IPS DF 4.7 (cell line): Measurements from ENCODE around the gene EEF1AKMT3.

ENCODE experiments used
- DNase-seq: peaks from one replicate; pipeline ENCODE4 v3.0.0-alpha.2; 2013; ENCODE audit warnings: low spot score; ENCODE audit errors: extremely low read depth

Gene EEF1AKMT3

GRCh38 chr12:57772429-57773322 is at the start of gene EEF1AKMT3:
EEF1AKMT3 (plus strand) TSS chr12:57772614; CDS start chr12:57772725, 111 bp downstream.
- no peak for DNase-seq

- DNase-seq = no peak
Measured at GRCh38 chr12:57722716-57723629, 49.4 kb upstream of the EEF1AKMT3 start.

- no peak for DNase-seq
Measured at GRCh38 chr12:57723630-57723962, 48.8 kb upstream of the EEF1AKMT3 start.

- no peak for DNase-seq
Measured at GRCh38 chr12:57724003-57724935, 48.1 kb upstream of the EEF1AKMT3 start.

GRCh38 chr12:57724936-57725740 is 47.3 kb upstream of the EEF1AKMT3 start:
- no peak for DNase-seq

GRCh38 chr12:57725851-57726150 is 46.6 kb upstream of the EEF1AKMT3 start:
- DNase-seq = no peak

GRCh38 chr12:57726151-57726883 is 46.1 kb upstream of the EEF1AKMT3 start:
- no peak for DNase-seq

- DNase-seq = no peak
Measured at GRCh38 chr12:57726884-57727757, 45.3 kb upstream of the EEF1AKMT3 start.

GRCh38 chr12:57727758-57728395 is 44.5 kb upstream of the EEF1AKMT3 start:
- DNase-seq = no peak

DNA sequence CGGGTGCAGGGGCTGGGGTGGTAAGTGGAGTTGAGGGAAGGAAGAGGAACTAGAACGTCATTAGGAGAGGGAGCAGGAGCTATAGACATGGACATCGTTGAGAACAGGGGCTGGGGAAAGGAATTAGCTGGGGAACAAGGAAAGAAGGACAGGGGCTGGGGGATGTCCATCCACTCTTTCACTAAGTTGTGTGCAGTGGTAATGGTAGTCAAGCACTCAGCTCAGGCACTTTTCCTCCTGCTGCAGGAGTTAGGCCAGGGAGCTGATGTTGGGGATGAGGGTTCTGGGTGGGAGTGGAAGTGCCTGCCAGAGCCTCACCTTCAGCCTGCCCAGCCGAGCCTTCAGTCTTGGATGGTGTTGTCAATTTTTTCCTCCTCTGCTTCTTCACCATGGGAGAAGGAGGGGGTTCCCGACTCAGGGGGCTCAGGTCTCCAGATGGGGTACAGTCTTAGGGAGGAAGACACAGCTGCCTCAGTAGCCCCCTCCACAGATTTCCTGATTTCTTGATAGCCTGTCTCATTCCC is 43.0 kb upstream of the EEF1AKMT3 start:
- DNase-seq = no peak

GRCh38 chr12:57730336-57731067 is 41.9 kb upstream of the EEF1AKMT3 start:
- no peak for DNase-seq

- no peak for DNase-seq
Measured at GRCh38 chr12:57731411-57732080, 40.9 kb upstream of the EEF1AKMT3 start.

GRCh38 chr12:57732270-57732669 is 40.1 kb upstream of the EEF1AKMT3 start:
- no peak for DNase-seq

DNA sequence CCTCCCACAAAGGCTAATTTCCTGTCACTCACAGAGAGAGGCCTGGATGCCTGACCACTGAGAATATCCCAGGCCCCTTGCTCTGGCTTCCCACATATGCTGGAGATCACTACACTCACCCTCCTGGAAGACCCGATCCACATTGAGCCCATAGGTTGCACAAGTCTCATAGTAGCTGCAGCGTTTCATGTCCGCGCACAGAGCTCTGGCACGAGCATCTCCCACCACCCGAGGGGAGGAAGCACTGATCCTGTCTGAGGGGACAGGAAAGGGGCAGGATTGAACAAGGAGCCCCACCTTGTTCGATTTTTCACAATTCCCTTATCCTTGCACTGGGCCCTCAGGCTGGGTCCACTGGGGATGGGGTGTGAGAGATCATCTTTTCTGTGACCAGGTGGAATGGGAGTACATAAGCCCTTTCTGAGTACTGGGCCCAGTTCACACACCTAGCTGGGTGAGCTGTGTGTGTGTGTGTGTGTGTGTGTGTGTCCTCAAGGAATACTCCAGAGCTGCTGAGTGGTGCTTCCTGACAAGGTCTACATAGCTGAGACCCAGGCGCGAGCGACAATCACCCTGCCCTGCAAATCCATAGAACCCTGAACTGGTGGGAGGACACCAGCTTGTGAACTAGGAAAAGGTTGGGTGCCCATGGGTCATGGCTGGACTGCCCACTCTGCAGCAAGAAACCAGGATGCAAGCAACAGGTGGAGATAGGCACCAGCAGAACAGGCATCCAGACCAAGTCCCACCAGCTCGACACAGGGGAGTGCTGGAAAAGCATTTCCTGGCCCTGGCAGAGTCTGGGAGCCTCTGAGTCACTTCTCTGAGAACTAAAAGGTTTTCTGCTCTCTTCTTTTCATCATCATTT is 39.5 kb upstream of the EEF1AKMT3 start:
- DNase-seq = no peak

- DNase-seq = no peak
Measured at GRCh38 chr12:57733928-57734327, 38.5 kb upstream of the EEF1AKMT3 start.

- no peak for DNase-seq
Measured at GRCh38 chr12:57734591-57734990, 37.8 kb upstream of the EEF1AKMT3 start.
